GM12878 (cell line): Measurements from ENCODE around the gene DHDDS. TPM values are rescaled to one million over a fixed set of nuclear protein-coding genes. Genes with fewer than 3 reads are reported as not detected.
A peak's percentile ranks its signal among the peaks of the same experiment; 100 is the strongest.

ENCODE experiments used
- ATAC-seq: fragments of 200-7000 bp; cut with Tn5 transposase; 3 replicates; pipeline ENCODE4 v1.9.1; 2020; ENCODE audit warnings: mild to moderate bottlenecking, moderate library complexity
- BruUV-seq: library from RNA; stranded (reverse); fragments of 400-500 nt; replicated peaks from 2 replicates; lab custom pipeline; 2021; lab: Mats Ljungman, UMichigan
- CTCF ChIA-PET: fragments of 300-600 bp; sonication (Branson Sonifier 250); formaldehyde crosslinking; extraction: SDS; loops from one replicate; lab custom pipeline; 2021; ENCODE audit warnings: inconsistent platforms; lab: Yijun Ruan, JAX
- POLR2A ChIA-PET: fragments of 350-600 bp; formaldehyde crosslinking; extraction: SDS; loops from one replicate; lab custom pipeline; 2021; ENCODE audit warnings: inconsistent platforms; lab: Charles Lee
- RAD21 ChIA-PET: fragments of 300-600 bp; sonication (Branson Sonifier 250); formaldehyde crosslinking; loops from one replicate; lab custom pipeline; 2023; ENCODE audit warnings: antibody characterized with exemption; ENCODE audit not compliant: unreplicated experiment; lab: Charles Lee
- SMC1A ChIA-PET: fragments of 300-600 bp; sonication (Branson Sonifier 250); formaldehyde crosslinking; loops from one replicate; lab custom pipeline; 2023; ENCODE audit not compliant: unreplicated experiment, uncharacterized antibody; lab: Charles Lee
- DNase-seq: peaks from one replicate; pipeline ENCODE4 v3.0.0-alpha.2; 2011; ENCODE audit warnings: low read depth, low spot score
- FAIRE-seq: peaks from 3 replicates; lab custom pipeline; 2011; peaks lifted over from hg19 to GRCh38; lab: Jason Lieb, UNC
- H2AFZ ChIP-seq: 2 replicates; pipeline ENCODE4 v1.6.0; 2011; ENCODE audit warnings: low read depth, low read length, control low read depth; ENCODE audit not compliant: control insufficient read depth
- H3K27ac ChIP-seq: 2 replicates; pipeline ENCODE4 v1.5.1; 2011; ENCODE audit warnings: control low read depth; ENCODE audit not compliant: control insufficient read depth, insufficient read depth
- H3K27me3 ChIP-seq, 2 experiments: replicated peaks in 1 of 2; 2 replicates each; pipeline versions ENCODE4 v1.6.0 to v1.6.1; 2011; ENCODE audit warnings: low read length in 1 of 2; ENCODE audit not compliant: control insufficient read depth in 2 of 2, insufficient read depth in 2 of 2
- H3K36me3 ChIP-seq, 2 experiments: 2 replicates each; pipeline ENCODE4 v1.5.1; 2011; ENCODE audit warnings: low read length in 1 of 2; ENCODE audit not compliant: control insufficient read depth in 2 of 2, insufficient read depth in 2 of 2
- H3K4me1 ChIP-seq: 2 replicates; pipeline ENCODE4 v1.6.1; 2011; ENCODE audit warnings: mild to moderate bottlenecking, low read length, moderate library complexity, mixed read lengths; ENCODE audit not compliant: control insufficient read depth, insufficient read depth
- H3K4me2 ChIP-seq: 2 replicates; pipeline ENCODE4 v1.6.0; 2011; ENCODE audit warnings: control low read depth; ENCODE audit not compliant: control insufficient read depth, insufficient read depth
- H3K4me3 ChIP-seq: fragments of 200-600 bp; sonication (generic); 2 replicates; pipeline ENCODE4 v1.5.1; 2016
- H3K79me2 ChIP-seq: 2 replicates; pipeline ENCODE4 v1.6.0; 2011; ENCODE audit warnings: low read length; ENCODE audit not compliant: control insufficient read depth, insufficient read depth
- H3K9ac ChIP-seq: 2 replicates; pipeline ENCODE4 v1.8.0; 2011; ENCODE audit warnings: low read length, control low read depth, mixed read lengths; ENCODE audit not compliant: control insufficient read depth, insufficient read depth
- H3K9me3 ChIP-seq: replicated peaks from 3 replicates; pipeline ENCODE4 v1.5.1; 2011; ENCODE audit warnings: mild to moderate bottlenecking, low read length; ENCODE audit not compliant: control insufficient read depth, insufficient read depth
- H4K20me1 ChIP-seq: 2 replicates; pipeline ENCODE4 v1.6.0; 2011; ENCODE audit not compliant: control insufficient read depth, insufficient read depth
- ATF7 ChIP-seq: fragments of 450-650 bp; IDR thresholded peaks from 2 replicates; pipeline ENCODE4 v1.6.1; 2016; ENCODE audit warnings: low read depth, mild to moderate bottlenecking
- CBFB ChIP-seq: IDR thresholded peaks from 2 replicates; pipeline ENCODE4 v1.6.1; 2016; ENCODE audit warnings: antibody characterized with exemption, low read depth
- CBX5 ChIP-seq: sonication (generic); IDR thresholded peaks from 2 replicates; pipeline ENCODE4 v1.6.1; 2016; ENCODE audit warnings: low read depth, moderate library complexity, mild to moderate bottlenecking, inconsistent platforms
- IKZF1 ChIP-seq: fragments of 450-650 bp; conservative IDR thresholded peaks from 2 replicates; pipeline ENCODE4 v1.6.1; 2017; ENCODE audit warnings: antibody characterized with exemption, mild to moderate bottlenecking
- NR2C1 ChIP-seq: fragments of 450-650 bp; IDR thresholded peaks from 2 replicates; pipeline ENCODE4 v1.6.1; 2017; ENCODE audit warnings: antibody characterized with exemption, mild to moderate bottlenecking, moderate library complexity
- POU2F2 ChIP-seq: IDR thresholded peaks from 3 replicates; pipeline ENCODE4 v1.6.1; 2011; ENCODE audit warnings: low read depth, mild to moderate bottlenecking, low read length, borderline replicate concordance
- RUNX3 ChIP-seq: IDR thresholded peaks from 2 replicates; pipeline ENCODE4 v1.6.1; 2012; ENCODE audit warnings: low read length, inconsistent platforms
- SMC3 ChIP-seq: IDR thresholded peaks from 2 replicates; pipeline ENCODE4 v1.6.1; 2011; ENCODE audit warnings: low read length, improper control_type of control experiment, borderline replicate concordance
- SRF ChIP-seq, 2 experiments: IDR thresholded peaks; 2 replicates each; pipeline ENCODE4 v1.6.1; 2011; ENCODE audit warnings: low read depth in 2 of 2, low read length in 2 of 2, mild to moderate bottlenecking in 1 of 2, moderate library complexity in 1 of 2
- WRNIP1 ChIP-seq: IDR thresholded peaks from 2 replicates; pipeline ENCODE4 v1.6.1; 2011; ENCODE audit warnings: low read depth, low read length, improper control_type of control experiment, borderline replicate concordance
- WGBS: methylation state at CpG from one replicate; pipeline ENCODE4 v1.1.6; 2016; ENCODE audit warnings: low lambda C conversion rate; ENCODE audit not compliant: insufficient replicate concordance, insufficient coverage; ENCODE audit errors: missing lambda C conversion rate; 5-methylcytosine and 5-hydroxymethylcytosine counted together
- in situ Hi-C: fragments of 300-500 bp; cut with MboI; formaldehyde crosslinking; loops from 9 replicates; pipeline ENCODE4 v1.14.3; 2018; ENCODE audit warnings: mixed read lengths
- intact Hi-C: fragments of 100-400 bp; cut with micrococcal nuclease; formaldehyde crosslinking; loops from one replicate; pipeline ENCODE4 v1.14.2; 2022; ENCODE audit not compliant: unreplicated experiment
- polyA plus RNA-seq, 11 experiments: library from polyadenylated mRNA; depleted of rRNA in 4 of 11; unstranded in 6 of 11; stranded (reverse) in 5 of 11; fragments of >200 nt; fragmentation: Nextera tagmentation in 4 of 11; fragmentation: Illumina TruSeq in 1 of 11; extraction: Ambion mirVana in 4 of 11; extraction: Trizol in 1 of 11; gene quantifications; 1 replicate in 1 of 11; 2 replicates in 10 of 11; pipeline versions ENCODE4 v1.2.1 to v1.2.3, GENCODE V29; 2011 to 2016; ENCODE audit warnings: inconsistent platforms in 2 of 11, missing spikeins in 2 of 11, low read depth in 1 of 11
- total RNA-seq, 4 experiments: library from RNA; depleted of rRNA in 3 of 4; stranded (reverse); fragments of >200 nt in 3 of 4; fragmentation: Illumina TruSeq in 1 of 4; extraction: Trizol in 1 of 4; gene quantifications; 2 replicates each; pipeline versions ENCODE4 v1.2.1 to v1.2.3, GENCODE V29; 2013 to 2021
- TF ChIP-seq, protein P1 (sequence below): fragments of 450-650 bp; IDR thresholded peaks from 2 replicates; pipeline ENCODE4 v1.6.1; 2017; ENCODE audit warnings: borderline replicate concordance
- TF ChIP-seq, protein P2 (sequence below): fragments of 450-650 bp; IDR thresholded peaks from 2 replicates; pipeline ENCODE4 v1.6.1; 2017; ENCODE audit warnings: mild to moderate bottlenecking, moderate library complexity
- TF ChIP-seq, protein P3 (sequence below): fragments of 450-650 bp; formaldehyde crosslinking; IDR thresholded peaks from 2 replicates; pipeline ENCODE4 v1.4.0; 2022; ENCODE audit warnings: mild to moderate bottlenecking, moderate library complexity
- TF ChIP-seq, protein P4 (sequence below): fragments of 450-650 bp; IDR thresholded peaks from 2 replicates; pipeline ENCODE4 v1.6.1; 2017; ENCODE audit warnings: low read depth, mild to moderate bottlenecking, moderate library complexity

The DHDDS gene
- total and polyA plus RNA-seq, 10 of the 15 experiments (the other 5 are each of a cell fraction or from before 2014, with no cell fraction given) = 22.7 to 47.5 (median 36.4) TPM

DNA sequence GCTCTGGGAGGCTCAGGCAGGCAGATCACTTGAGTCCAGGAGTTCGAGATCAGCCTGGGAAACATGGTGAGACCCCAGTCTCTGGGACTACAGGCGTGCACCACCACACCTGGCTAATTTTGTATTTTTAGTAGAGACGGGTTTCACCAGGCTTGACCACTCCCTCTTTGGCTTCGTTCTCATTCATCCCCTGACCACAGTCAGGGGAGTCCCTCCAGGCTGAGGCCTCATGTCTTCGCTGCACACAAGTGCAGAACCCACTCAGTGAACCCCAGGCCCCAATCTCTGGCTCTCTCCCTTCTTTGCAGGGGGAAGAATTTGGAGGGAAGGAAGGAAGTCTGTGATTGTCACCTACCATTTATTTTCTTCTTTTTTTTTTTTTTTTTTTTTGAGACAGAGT, 88.2 kb downstream of the DHDDS start:
- H3K4me3 ChIP-seq = no peak overlapping the region
- in situ Hi-C loops = no loop called here
- ChIA-PET CTCF (interaction anchor here (1.3 to 3.4 kb wide), 2 partner anchors 10 to 13 kb away, joined by 3 to 10 read pairs; partner anchors contain the start of gene RPS6KA1), SMC1A (interaction anchor here (0.7 to 0.9 kb wide), 2 partner anchors 17 to 520 kb away, joined by 3 to 5 read pairs; no protein-coding TSS in a partner anchor), POLR2A (interaction anchor here (0.7 to 2.3 kb wide), 5 partner anchors 8 to 532 kb away, joined by 3 to 10 read pairs (median 4); partner anchors contain the start of genes DHDDS and RPS6KA1), RAD21 (interaction anchor here (0.7 to 1.2 kb wide), 2 partner anchors 9 to 62 kb away, joined by 3 to 5 read pairs; partner anchors contain the start of gene RPS6KA1)
- DNase-seq = no peak
- BruUV-seq = no TSS peak
- H3K9ac ChIP-seq = no peak overlapping the region
- WGBS = 10% methylated on average over 5 of the region's 5 CpGs
- no peak overlapping the region for H2AFZ ChIP-seq
- no peak overlapping the region for H3K27ac ChIP-seq
- no peaks in the 10 kb centered on the region for H4K20me1 ChIP-seq
- H3K4me2 ChIP-seq = no peak overlapping the region
- ATAC-seq = peak; percentile 95
- intact Hi-C loops = no loop called here
- H3K27me3 ChIP-seq = no peaks in the 10 kb centered on the region; a peak in 1 of 4 replicates
- H3K4me1 ChIP-seq = peaks cover 10% of the 10 kb centered on the region; the same call in 1 of the 2 replicates
- no peaks in the 10 kb centered on the region for H3K36me3 ChIP-seq
- H3K79me2 ChIP-seq = no peaks in the 10 kb centered on the region
- no peak for FAIRE-seq
- no peaks in the 10 kb centered on the region for H3K9me3 ChIP-seq
- TF ChIP-seq, protein P1, sequence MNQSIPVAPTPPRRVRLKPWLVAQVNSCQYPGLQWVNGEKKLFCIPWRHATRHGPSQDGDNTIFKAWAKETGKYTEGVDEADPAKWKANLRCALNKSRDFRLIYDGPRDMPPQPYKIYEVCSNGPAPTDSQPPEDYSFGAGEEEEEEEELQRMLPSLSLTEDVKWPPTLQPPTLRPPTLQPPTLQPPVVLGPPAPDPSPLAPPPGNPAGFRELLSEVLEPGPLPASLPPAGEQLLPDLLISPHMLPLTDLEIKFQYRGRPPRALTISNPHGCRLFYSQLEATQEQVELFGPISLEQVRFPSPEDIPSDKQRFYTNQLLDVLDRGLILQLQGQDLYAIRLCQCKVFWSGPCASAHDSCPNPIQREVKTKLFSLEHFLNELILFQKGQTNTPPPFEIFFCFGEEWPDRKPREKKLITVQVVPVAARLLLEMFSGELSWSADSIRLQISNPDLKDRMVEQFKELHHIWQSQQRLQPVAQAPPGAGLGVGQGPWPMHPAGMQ = no peak
- TF ChIP-seq RUNX3 (peak; percentile 71), WRNIP1 (no peak), NR2C1 (no peak), CBX5 (no peak), SRF (IDR thresholded peaks at IDR 0.05; ENCODE audit: low read depth in 2 of 2, low read length in 2 of 2) (no peak), SMC3 (no peak), CBFB (no peak), POU2F2 (no peak), ATF7 (no peak), IKZF1 (0 out of 2 replicates have a peak, but pooled peaks have one; percentile 13)
- TF ChIP-seq, protein P2, sequence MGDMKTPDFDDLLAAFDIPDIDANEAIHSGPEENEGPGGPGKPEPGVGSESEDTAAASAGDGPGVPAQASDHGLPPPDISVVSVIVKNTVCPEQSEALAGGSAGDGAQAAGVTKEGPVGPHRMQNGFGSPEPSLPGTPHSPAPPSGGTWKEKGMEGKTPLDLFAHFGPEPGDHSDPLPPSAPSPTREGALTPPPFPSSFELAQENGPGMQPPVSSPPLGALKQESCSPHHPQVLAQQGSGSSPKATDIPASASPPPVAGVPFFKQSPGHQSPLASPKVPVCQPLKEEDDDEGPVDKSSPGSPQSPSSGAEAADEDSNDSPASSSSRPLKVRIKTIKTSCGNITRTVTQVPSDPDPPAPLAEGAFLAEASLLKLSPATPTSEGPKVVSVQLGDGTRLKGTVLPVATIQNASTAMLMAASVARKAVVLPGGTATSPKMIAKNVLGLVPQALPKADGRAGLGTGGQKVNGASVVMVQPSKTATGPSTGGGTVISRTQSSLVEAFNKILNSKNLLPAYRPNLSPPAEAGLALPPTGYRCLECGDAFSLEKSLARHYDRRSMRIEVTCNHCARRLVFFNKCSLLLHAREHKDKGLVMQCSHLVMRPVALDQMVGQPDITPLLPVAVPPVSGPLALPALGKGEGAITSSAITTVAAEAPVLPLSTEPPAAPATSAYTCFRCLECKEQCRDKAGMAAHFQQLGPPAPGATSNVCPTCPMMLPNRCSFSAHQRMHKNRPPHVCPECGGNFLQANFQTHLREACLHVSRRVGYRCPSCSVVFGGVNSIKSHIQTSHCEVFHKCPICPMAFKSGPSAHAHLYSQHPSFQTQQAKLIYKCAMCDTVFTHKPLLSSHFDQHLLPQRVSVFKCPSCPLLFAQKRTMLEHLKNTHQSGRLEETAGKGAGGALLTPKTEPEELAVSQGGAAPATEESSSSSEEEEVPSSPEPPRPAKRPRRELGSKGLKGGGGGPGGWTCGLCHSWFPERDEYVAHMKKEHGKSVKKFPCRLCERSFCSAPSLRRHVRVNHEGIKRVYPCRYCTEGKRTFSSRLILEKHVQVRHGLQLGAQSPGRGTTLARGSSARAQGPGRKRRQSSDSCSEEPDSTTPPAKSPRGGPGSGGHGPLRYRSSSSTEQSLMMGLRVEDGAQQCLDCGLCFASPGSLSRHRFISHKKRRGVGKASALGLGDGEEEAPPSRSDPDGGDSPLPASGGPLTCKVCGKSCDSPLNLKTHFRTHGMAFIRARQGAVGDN = peak; percentile 46; the same call in 1 of the 2 replicates
- TF ChIP-seq, protein P3, sequence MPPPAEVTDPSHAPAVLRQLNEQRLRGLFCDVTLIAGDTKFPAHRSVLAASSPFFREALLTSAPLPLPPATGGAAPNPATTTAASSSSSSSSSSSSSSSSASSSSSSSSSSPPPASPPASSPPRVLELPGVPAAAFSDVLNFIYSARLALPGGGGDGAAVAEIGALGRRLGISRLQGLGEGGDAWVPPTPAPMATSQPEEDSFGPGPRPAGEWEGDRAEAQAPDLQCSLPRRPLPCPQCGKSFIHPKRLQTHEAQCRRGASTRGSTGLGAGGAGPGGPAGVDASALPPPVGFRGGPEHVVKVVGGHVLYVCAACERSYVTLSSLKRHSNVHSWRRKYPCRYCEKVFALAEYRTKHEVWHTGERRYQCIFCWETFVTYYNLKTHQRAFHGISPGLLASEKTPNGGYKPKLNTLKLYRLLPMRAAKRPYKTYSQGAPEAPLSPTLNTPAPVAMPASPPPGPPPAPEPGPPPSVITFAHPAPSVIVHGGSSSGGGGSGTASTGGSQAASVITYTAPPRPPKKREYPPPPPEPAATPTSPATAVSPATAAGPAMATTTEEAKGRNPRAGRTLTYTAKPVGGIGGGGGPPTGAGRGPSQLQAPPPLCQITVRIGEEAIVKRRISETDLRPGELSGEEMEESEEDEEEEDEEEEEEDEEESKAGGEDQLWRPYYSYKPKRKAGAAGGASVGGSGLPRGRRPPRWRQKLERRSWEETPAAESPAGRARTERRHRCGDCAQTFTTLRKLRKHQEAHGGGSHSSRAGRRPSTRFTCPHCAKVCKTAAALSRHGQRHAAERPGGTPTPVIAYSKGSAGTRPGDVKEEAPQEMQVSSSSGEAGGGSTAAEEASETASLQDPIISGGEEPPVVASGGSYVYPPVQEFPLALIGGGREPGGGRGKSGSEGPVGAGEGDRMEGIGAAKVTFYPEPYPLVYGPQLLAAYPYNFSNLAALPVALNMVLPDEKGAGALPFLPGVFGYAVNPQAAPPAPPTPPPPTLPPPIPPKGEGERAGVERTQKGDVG = no peak
- TF ChIP-seq, protein P4, sequence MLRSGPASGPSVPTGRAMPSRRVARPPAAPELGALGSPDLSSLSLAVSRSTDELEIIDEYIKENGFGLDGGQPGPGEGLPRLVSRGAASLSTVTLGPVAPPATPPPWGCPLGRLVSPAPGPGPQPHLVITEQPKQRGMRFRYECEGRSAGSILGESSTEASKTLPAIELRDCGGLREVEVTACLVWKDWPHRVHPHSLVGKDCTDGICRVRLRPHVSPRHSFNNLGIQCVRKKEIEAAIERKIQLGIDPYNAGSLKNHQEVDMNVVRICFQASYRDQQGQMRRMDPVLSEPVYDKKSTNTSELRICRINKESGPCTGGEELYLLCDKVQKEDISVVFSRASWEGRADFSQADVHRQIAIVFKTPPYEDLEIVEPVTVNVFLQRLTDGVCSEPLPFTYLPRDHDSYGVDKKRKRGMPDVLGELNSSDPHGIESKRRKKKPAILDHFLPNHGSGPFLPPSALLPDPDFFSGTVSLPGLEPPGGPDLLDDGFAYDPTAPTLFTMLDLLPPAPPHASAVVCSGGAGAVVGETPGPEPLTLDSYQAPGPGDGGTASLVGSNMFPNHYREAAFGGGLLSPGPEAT = 0 out of 2 replicates have a peak, but pooled peaks have one; percentile 18
